CD4-positive, alpha-beta T cell treated with Interleukin-6 for 4 hours (primary cell): ENCODE results near the gene ANXA3.
"Not testable (repeated sequence)": the region's sequence is repeated elsewhere in the genome, so short reads cannot be mapped to it uniquely, and the experiment has no call there.

Source experiments
- DNase-seq: peaks from one replicate; pipeline ENCODE4 v3.0.0-alpha.2; 2020; ENCODE audit warnings: mixed read lengths

The ANXA3 gene

DNA sequence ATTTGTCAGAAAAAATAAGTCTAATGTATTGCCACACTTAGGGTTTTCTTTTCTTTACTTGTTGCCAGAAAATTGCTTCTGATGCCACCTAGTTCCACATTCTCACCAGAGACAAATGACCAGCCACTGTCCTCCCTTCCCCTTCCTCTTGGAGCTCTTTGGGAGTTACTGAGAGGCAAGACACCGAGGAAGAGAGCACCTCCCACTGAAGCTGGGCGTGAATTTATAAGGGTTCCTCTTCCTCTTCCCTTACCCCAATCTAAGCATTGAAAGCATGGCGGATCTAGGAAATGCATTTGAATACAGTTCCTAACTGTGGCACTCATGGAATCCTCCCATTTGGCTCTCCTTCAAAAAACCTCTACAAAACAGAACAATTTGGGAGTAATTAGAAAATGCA lies 30.0 kb downstream of the ANXA3 start:
- no peak for DNase-seq

DNA sequence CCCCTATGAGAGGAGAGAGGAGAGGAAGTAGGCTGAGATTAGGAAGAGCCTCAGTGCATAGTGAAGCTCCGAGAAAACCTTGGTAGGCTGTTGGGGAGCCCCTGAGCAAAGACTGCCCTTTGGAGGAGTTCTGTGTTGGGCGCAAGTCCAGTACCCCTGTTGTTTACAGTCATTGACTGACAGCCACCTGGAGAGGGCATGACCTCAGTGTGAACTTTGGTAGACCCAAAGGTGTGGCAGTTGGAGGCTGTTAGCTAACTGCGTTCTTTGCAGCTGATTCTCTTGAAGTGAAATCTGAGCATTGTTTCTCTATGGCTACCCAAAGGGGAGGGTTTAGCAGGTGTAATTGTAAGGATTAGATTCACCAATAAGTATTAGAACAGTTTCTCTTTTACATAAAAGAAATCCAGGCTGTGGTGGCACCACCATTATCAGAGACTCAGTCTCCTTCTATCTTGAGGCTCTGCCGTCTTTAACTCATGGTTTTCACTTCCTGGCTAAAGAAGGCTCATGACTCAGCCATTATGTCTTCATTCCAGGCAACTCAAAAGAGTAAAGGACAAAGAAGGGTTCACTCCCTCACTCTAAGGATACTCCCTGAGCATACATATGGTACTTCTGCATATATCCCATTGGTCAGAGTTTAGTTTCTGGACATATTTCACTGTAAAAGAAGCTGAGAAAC lies 33.4 kb downstream of the ANXA3 start:
- no peak for DNase-seq

DNA sequence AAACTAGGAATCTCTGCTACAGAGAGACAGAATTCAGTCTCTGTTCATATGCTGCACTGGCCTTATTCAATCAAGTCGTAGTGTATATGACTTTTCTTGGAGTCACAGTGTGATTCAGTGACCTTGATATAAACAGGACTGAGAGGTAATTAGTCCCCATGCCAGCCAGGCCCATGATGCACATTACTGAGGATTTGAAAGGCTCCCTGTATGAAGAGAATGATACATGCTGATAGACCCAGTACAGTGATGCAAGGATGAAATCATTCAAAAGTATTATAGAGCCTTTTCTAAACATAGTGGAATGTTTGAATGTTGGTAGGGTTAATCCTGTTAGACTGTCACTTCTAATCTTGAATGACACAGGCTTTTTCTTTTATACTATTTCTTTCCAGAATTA lies 34.1 kb downstream of the ANXA3 start:
- DNase-seq, result no peak

DNA sequence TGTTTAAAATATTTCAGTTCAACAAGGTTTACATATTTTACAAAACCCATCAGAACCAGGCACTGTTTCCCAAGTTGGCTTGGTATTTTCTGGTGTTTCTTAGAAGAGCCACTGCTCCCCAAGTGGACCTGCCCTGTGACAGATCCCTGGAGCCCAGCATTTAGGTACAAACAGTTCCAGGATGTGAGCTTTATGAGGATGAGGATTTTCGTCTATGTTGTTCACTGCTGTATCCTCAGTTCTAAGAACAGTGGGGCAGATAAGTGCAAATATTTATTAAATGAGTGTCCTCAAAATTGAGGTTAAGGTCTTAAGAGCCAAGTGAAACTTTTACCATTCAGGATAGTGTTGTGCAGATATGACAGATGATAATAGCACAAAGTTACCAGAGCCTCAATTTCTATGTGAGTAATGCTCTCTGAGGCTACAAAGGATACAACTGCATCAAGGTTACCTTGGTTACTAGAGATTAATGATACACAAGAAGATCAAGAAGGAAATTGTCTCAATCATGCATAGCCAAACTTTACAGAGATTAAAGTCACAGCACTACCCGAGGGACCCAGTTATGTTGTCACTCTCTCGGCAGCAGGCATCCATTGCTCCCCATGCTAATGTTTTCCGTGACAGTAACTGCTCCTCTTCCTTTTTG lies 37.5 kb downstream of the ANXA3 start:
- no peak for DNase-seq

DNA sequence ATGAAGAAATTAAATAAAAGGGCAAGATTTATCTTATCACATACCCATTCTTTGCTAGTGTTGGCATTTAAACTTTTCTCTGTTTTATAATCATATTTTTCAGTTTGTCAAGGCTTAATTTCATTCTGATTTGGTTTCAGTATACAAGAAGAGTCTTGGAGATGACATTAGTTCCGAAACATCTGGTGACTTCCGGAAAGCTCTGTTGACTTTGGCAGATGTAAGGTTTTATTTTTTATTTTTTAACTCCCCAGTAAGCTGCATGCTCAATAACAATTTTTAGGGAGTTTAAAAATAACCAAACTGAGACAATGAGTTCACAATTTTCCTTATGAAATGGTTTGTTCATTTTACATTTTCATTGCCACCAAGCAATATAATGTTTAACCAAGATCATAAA lies 39.8 kb downstream of the ANXA3 start:
- DNase-seq, result no peak

DNA sequence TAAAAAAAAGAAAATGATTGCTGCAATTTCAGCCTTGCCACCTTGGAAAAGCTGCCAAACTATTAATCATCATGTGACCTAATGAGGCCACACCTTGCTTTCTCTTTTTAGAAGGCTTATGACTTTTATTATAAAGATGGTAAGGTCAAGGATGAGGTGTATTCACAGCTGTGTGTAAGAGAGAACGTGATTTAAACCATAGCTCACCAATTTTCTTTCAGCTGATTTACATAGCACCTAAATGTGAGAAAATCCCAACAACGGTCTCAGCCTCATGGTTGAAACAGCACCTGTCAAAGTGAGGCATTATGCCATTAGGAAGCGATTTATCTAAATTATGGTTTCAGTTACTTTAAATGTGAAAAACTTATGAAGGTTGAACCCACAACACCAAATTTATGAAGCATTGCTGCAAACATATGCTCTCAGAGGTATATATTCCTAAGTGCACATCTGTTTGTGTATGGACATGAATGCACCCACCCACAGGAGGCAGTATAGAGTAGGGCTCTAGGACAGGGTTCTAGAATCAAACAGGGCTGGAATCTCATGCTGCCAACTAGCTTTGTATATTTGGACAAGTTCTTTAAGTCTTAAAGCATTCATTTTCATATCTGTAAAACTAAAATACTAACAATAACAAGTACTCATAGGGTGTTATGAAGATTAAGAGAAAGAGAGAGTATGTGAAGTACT lies 40.7 kb downstream of the ANXA3 start:
- DNase-seq, result peak; percentile 45

DNA sequence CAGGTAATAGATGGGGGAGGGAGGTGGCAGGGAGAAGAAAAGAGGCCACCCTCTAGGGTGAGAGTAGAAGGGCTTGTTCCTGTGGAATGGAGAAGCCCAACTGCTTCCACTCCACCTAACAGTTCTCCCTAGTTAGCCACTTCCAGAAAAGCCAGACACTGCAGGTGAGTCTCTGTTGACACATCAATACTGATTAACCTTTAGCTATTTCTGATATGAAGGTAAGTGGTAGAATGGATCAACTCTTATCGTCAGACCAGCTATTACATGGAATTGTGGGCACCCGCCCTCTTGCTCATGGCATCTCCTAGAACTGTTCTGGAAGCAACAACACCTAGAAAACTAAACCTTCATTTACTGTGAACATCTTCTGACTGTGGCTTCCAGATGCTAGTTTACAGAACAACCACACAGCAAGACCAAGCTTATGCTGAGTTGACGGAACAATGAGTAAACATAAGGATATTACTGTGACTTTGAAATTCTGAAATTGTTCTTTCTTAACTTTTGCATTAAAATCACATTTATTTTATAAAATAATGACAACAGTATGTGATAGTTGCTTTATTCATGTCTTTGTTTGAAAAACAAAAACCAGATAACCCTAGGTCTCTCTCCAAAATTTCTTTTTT lies 44.7 kb downstream of the ANXA3 start:
- no peak for DNase-seq

DNA sequence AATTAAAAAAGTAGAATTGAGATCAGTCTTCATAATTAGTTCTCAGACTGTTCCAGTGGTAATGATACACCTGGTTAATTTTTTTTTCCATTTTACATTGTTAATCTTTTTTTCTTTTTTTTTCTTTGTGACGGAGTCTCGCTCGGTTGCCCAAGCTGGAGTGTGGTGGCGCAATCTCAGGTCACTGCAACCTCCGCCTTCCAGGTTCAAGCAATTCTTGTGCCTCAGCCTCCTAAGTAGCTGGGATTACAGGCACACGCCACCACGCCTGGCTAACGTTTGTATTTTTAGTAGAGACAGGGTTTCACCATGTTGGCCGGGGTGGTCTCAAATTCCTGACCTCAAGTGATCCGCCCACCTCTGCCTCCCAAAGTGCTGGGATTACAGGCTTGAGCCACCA lies 46.9 kb downstream of the ANXA3 start:
- DNase-seq, result not testable (repeated sequence)

DNA sequence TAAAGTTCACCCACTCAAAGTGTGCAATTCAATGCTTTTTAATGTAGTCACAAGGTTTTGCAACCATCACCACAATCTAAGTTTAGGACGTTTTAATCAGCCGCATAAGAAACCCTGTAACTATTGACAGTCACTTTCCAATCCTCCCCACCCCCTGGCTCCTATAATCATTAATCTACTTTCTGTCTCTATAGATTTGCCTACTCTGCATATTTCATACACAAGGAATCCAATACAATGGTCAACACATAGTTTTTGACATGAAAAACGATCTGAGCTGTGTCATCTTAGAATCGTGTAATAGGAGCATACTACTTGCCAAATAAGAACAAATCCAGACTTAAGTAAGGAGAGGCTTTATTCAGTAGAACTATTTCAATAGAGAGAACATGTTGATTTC lies 47.6 kb downstream of the ANXA3 start:
- no peak for DNase-seq

DNA sequence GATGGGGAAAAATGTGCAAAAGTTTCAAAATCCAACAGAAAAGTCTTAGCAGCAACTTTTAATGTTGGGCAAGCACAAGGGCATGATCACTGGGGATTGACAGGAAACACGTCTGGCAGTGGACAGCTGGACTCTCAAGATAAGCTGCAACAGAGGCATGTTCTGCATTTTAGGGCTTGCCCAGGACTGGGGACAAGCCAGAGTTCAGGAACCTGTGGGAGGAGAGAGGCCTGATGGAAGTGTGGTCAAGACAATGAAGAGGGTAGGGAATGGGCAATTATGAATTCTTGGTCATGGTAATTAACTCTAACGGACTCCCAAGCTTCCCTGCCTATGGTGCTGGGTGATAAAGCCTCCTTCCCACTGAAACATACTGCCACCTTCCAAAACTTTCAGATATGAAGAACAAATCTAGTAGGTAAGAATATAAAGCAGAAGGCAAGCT lies 48.4 kb downstream of the ANXA3 start:
- DNase-seq, result no peak

DNA sequence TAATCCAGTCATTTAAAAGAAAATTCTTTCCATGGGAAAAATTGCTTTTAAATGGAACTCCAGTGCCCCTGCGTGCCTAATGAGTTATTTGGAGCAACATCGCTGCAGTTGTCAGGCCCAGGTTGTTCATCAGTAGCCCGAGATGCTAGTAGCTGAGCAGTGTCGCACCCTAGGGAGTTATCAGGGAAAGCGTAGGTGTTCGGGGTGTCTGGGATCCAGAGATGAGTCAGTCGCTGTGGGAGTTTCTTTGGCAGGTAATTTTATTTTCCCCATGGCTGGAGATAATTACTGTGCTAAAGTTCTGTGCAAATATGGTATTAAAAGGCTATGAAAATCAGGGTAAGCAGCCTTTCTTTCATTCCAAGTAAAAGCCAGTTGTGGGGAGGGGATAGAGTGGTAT lies 49.4 kb downstream of the ANXA3 start:
- DNase-seq, result no peak

DNA sequence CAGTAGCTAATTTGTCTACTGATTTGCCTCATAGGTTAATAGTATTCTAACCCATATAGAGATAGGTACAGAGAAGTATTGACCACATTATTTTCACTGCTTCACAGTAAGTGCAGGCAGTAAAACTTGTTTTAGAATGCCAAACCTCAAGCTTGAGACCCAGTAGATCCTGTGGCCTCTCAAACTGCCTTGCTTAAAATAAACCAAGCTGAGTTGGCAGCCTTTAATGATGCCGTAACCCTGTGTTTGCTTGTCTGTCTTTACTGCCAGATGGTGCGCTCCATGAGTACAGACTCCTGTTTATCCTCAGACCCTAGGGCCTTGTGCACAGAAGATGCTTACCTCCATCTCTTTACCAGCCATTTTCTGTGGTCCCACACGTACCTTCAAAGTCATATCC lies 50.8 kb downstream of the ANXA3 start:
- DNase-seq, result no peak

DNA sequence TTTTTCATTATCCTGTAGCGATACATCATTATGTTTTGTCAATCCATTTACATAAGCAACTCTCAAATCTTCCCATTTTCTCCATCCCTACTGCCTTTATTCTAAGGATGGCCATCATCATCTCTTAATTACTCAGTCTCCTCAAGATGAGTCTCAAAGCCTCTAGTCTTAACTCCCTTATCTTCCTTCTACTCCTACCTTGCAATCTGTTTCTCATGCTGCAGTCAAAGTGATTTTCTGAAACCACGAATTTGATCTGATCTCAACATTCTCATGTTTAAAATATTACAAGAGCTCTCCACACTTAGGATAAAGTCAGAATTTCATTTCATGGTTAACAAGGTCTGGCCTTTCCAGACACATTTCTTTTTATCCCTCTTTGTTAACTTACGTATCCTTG lies 51.8 kb downstream of the ANXA3 start:
- no peak for DNase-seq

DNA sequence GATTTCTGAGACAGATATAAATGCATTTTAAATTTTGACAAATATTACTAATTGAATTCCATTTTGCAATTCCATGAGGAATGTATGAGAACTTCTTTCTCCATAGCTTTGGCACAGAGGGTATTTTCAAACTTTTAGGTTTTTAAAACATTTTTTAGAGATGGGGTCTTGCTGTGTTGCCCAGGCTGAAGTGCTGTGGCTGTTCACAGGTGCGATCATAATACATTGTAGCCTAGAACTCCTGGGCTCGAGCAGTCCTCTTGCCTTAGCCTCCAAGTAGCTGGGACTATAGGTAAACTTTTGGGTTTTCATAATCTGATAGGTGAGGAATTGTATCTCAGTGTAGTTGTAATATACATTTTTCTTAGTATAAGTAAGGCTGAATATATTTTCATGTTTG lies 53.4 kb downstream of the ANXA3 start:
- no peak for DNase-seq

DNA sequence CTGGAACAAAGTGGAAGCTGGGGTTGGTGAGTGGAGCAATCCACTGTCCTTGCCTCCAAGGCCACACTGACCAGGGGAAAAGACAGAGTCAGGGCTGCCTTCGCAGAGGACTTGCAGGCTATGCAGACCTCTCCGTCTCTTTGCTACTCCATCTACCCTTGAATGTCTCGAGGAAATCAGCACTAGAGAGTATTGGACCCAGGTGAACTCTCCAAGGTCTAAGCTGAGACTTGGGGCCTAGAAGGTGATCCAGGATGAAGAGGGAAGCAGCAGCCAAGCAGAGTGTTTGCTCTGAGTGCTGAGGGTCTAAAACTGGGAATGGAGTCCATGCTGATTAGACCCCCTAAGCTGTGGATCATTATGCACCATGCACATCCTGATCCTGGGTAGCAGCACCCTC lies 54.5 kb downstream of the ANXA3 start:
- no peak for DNase-seq

DNA sequence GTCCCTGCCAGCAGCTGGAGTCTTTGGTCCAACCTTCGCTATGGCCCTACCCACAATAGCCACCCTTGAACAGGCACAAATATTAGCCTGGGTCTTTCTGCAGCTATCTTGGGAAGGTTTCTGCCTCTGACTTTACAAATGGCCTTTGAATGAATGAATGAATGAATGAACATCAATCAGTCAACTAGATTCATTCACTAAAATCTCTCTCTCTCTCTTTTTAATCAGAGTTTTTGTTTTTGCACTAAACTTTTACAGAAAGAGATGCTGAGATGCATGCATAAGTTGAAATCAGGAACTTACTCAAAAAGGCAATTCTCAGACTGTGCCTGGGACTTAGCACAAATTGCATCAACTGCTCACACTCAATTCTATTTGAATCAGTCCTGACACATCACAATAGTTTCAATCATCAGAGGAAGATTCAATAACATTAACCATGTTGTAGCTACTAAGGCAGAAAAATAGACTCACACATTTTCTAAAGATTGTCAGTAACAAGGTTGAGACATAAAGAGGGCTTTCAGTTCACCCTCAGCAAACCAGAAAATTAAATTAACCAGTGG lies 55.0 kb downstream of the ANXA3 start:
- DNase-seq, result no peak

DNA sequence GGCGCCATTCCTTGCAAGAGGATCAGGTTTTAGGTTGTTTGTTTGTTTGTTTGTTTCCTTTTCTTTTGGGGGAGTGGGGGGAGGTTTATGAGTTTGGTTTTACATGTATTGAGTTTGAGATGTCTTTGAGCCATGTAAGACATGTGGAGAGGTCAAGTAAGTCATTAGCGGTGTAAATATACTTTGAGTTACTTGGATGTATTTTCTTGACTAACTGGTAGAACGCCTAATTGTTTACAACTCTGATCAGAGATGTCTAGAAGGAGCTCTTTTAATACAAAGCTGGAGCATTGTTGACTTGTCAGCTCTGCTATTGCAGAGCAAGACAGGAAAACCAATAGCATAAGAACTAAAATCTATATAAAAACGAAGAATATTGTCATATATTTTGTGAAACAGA lies 57.1 kb downstream of the ANXA3 start:
- DNase-seq, result no peak

DNA sequence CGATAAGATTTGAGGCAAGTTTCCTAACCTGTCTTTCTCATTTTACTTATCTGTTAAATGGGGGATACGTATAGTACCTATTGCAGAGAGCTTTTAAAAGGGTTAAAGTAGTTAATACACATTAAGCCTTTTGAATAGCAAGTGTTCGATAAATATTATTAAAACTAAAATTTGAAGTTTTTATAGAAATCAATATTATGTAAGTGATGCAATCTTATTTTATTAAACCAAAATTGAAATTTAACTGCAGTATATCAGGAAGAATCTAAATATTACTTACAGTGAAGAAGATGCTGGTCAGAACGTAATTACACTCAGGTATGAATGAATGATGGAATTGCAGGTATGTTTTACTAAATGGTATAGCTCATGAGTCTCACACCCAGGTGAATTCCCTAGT lies 58.0 kb downstream of the ANXA3 start:
- DNase-seq, result no peak

DNA sequence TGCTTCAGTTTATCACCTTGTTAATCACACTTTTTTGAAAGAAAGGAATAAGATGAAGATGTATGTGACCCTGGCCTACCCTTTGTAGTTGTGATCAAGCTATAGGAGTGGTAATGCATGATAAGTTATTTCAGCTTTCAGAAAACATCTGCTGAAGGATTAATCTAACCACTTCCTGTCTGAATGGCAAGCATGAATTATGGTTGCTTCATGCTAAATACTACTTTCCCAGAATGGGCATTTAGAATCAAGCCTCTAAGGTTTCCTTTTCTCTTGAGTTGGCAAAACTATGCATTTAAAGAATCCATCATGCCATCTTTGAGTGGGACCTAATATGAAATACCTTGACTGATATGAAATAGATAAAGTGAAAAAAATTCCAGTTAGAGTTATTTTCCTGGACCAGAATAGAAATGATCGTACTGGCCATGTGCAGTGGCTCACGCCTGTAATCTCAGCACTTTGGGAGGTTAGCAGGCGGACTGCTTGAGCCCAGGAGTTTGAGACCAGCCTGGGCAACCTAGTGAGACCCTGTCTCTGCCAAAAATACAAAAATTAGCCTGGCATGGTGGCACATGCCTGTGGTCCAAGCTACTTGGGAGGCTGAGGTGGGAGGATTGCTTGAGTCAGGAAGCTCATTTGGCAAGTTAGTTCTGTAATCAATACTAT lies 59.1 kb downstream of the ANXA3 start:
- DNase-seq, result peak; percentile 7

DNA sequence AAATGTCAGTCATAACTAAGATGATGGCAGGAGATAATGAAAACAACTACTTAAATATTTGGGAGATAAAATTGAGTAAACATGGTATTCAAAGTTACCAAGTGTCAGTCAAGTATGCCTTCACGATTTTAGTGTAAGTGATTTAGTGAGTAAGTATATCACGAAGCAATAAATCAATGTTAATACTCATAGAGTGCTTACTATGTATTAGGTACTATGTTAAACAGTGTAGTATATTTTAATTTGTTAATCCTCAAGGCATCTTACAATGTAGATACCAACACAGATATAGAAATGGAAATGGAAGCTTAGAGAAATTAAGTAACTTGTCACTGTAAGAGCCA lies 59.6 kb downstream of the ANXA3 start:
- no peak for DNase-seq

DNA sequence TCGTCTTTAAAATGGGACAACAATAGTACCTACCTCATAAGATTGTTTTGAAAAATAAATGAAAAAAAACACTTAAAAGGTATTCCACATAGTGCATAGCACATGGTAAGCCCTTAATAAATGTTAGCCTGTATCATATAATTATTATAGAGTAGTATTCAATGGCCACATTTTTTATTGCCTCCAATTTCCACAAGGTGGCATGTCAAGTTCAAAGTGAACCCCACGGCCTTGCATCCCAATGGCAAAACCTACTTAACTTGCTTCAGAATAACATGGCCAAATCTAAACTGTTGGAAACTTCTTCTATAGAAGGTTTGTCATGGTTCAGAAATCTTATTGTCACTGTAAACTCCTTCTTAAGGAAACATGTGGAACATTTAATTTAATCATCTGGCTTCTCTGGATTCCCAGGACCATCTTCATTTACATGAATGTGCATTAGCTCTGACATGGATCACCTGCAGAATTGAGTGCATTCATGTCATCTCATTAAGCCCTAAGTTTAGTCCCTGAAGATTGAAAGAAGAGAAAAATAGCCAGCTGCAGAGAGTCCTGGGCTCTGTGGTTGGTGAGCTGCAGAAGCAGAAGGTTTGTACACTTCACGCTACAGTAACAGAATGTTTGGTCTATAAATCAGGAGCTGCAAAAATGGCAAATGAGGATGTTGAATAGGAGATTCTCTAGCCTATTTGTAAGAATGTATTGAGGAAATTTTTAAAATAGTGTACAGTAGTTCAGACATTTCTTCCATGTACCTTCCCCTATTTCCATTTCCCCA lies 61.0 kb downstream of the ANXA3 start:
- peak; percentile 37 for DNase-seq
